HEK293 (cell line): ENCODE data around the gene ADAM19.

Experiments used
- CTCF ChIA-PET: fragments of 350-600 bp; formaldehyde crosslinking; extraction: SDS; loops from one replicate; lab custom pipeline; 2021; ENCODE audit warnings: antibody characterized with exemption; lab: Yijun Ruan, JAX
- POLR2A ChIA-PET: fragments of 300-600 bp; formaldehyde crosslinking; extraction: SDS; loops from one replicate; lab custom pipeline; 2020; ENCODE audit warnings: antibody characterized with exemption, inconsistent platforms; lab: Yijun Ruan, JAX
- H3K27ac ChIP-seq: fragments of 200-500 bp; sonication (Bioruptor generic); 2 replicates; pipeline ENCODE4 v1.5.1; 2014; ENCODE audit warnings: low read depth, low read length, control low read depth, inconsistent platforms; ENCODE audit errors: extremely low read depth
- H3K36me3 ChIP-seq, 2 experiments: fragments of 200-500 bp in 1 of 2; sonication (Bioruptor generic) in 1 of 2; 1 replicate in 1 of 2; 2 replicates in 1 of 2; pipeline ENCODE4 v1.5.1; 2014 to 2017; ENCODE audit warnings: inconsistent platforms in 2 of 2, low read length in 2 of 2; ENCODE audit not compliant: control insufficient read depth in 2 of 2, insufficient read depth in 1 of 2
- H3K4me1 ChIP-seq: fragments of 200-500 bp; sonication (Bioruptor generic); 2 replicates; pipeline ENCODE4 v1.5.1; 2014; ENCODE audit warnings: mild to moderate bottlenecking, low read length, inconsistent platforms; ENCODE audit not compliant: control insufficient read depth, insufficient read depth
- H3K4me3 ChIP-seq: 2 replicates; pipeline ENCODE4 v1.5.1; 2011; ENCODE audit warnings: low read depth, mild to moderate bottlenecking, control low read depth, low read length, moderate library complexity
- H3K9me3 ChIP-seq: fragments of 200-500 bp; sonication (Bioruptor generic); 2 replicates; pipeline ENCODE4 v1.5.1; 2014; ENCODE audit warnings: low read depth, low read length, inconsistent platforms; ENCODE audit not compliant: control insufficient read depth, insufficient read depth
- BCL11B ChIP-seq: fragments of 450-650 bp; formaldehyde crosslinking; IDR thresholded peaks from 2 replicates; pipeline ENCODE4 v1.5.1; 2016; ENCODE audit warnings: low read depth, missing biosample characterization, missing genetic modification characterization
- IKZF3 ChIP-seq: fragments of 450-650 bp; IDR thresholded peaks from 2 replicates; pipeline ENCODE4 v1.5.0; 2018; ENCODE audit warnings: missing biosample characterization, mild to moderate bottlenecking, missing genetic modification characterization, moderate library complexity
- KLF10 ChIP-seq: fragments of 450-650 bp; IDR thresholded peaks from 2 replicates; pipeline ENCODE4 v1.5.1; 2018; ENCODE audit warnings: missing biosample characterization, mild to moderate bottlenecking, missing genetic modification characterization
- RBAK ChIP-seq: fragments of 450-650 bp; formaldehyde crosslinking; IDR thresholded peaks from 2 replicates; pipeline ENCODE4 v1.5.1; 2016; ENCODE audit warnings: missing biosample characterization, missing genetic modification characterization
- SCRT1 ChIP-seq: fragments of 450-650 bp; formaldehyde crosslinking; IDR thresholded peaks from 2 replicates; pipeline ENCODE4 v1.5.1; 2016; ENCODE audit warnings: missing biosample characterization, missing genetic modification characterization, borderline replicate concordance
- SP3 ChIP-seq: fragments of 450-650 bp; formaldehyde crosslinking; IDR thresholded peaks from 2 replicates; pipeline ENCODE4 v1.5.1; 2016; ENCODE audit warnings: missing biosample characterization, missing genetic modification characterization
- YY2 ChIP-seq: fragments of 450-650 bp; formaldehyde crosslinking; IDR thresholded peaks from 2 replicates; pipeline ENCODE4 v1.5.1; 2016; ENCODE audit warnings: missing biosample characterization, missing genetic modification characterization
- ZBTB20 ChIP-seq: fragments of 450-650 bp; formaldehyde crosslinking; IDR thresholded peaks from 2 replicates; pipeline ENCODE4 v1.5.1; 2016; ENCODE audit warnings: missing biosample characterization, missing genetic modification characterization
- ZNF112 ChIP-seq: fragments of 450-650 bp; formaldehyde crosslinking; IDR thresholded peaks from 2 replicates; pipeline ENCODE4 v1.5.0; 2017; ENCODE audit warnings: missing biosample characterization, missing genetic modification characterization
- ZNF16 ChIP-seq: fragments of 450-650 bp; formaldehyde crosslinking; IDR thresholded peaks from 2 replicates; pipeline ENCODE4 v1.5.1; 2016; ENCODE audit warnings: low read depth, missing biosample characterization, missing genetic modification characterization
- ZNF266 ChIP-seq: fragments of 450-650 bp; formaldehyde crosslinking; IDR thresholded peaks from 2 replicates; pipeline ENCODE4 v1.5.1; 2016; ENCODE audit warnings: missing biosample characterization, missing genetic modification characterization, low read depth
- ZNF426 ChIP-seq: fragments of 450-650 bp; formaldehyde crosslinking; IDR thresholded peaks from 2 replicates; pipeline ENCODE4 v1.5.1; 2017; ENCODE audit warnings: missing biosample characterization, missing genetic modification characterization, mild to moderate bottlenecking, inconsistent platforms, moderate library complexity
- ZNF677 ChIP-seq: fragments of 450-650 bp; IDR thresholded peaks from 2 replicates; pipeline ENCODE4 v1.5.0; 2018; ENCODE audit warnings: missing biosample characterization, mild to moderate bottlenecking, missing genetic modification characterization, moderate library complexity
- ZNF701 ChIP-seq: fragments of 450-650 bp; formaldehyde crosslinking; IDR thresholded peaks from 2 replicates; pipeline ENCODE4 v1.5.1; 2016; ENCODE audit warnings: missing biosample characterization, missing genetic modification characterization
- ZSCAN16 ChIP-seq: fragments of 450-650 bp; formaldehyde crosslinking; IDR thresholded peaks from 2 replicates; pipeline ENCODE4 v1.5.1; 2016; ENCODE audit warnings: missing biosample characterization, missing genetic modification characterization
- ZSCAN23 ChIP-seq: fragments of 450-650 bp; formaldehyde crosslinking; IDR thresholded peaks from 2 replicates; pipeline ENCODE4 v1.5.1; 2016; ENCODE audit warnings: missing biosample characterization, missing genetic modification characterization
- ZSCAN30 ChIP-seq: fragments of 450-650 bp; IDR thresholded peaks from 2 replicates; pipeline ENCODE4 v1.5.1; 2018; ENCODE audit warnings: missing biosample characterization, mild to moderate bottlenecking, missing genetic modification characterization, moderate library complexity
- TF ChIP-seq, protein P1 (sequence below): fragments of 450-650 bp; formaldehyde crosslinking; IDR thresholded peaks from 2 replicates; pipeline ENCODE4 v1.5.1; 2016; ENCODE audit warnings: missing biosample characterization, missing genetic modification characterization
- TF ChIP-seq, protein P2 (sequence below): fragments of 450-650 bp; formaldehyde crosslinking; IDR thresholded peaks from 2 replicates; pipeline ENCODE4 v1.5.1; 2017; ENCODE audit warnings: missing biosample characterization, missing genetic modification characterization
- TF ChIP-seq, protein P3 (sequence below): fragments of 450-650 bp; formaldehyde crosslinking; IDR thresholded peaks from 2 replicates; pipeline ENCODE4 v1.5.1; 2016; ENCODE audit warnings: missing biosample characterization, missing genetic modification characterization, borderline replicate concordance
- TF ChIP-seq, protein P4 (sequence below): IDR thresholded peaks from 2 replicates; pipeline ENCODE4 v1.6.1; 2011; ENCODE audit warnings: mild to moderate bottlenecking, low read depth, low read length, borderline replicate concordance
- TF ChIP-seq, protein P5 (sequence below): fragments of 450-650 bp; formaldehyde crosslinking; IDR thresholded peaks from 2 replicates; pipeline ENCODE4 v1.5.1; 2016; ENCODE audit warnings: missing biosample characterization, missing genetic modification characterization
- TF ChIP-seq, protein P6 (sequence below): fragments of 450-650 bp; formaldehyde crosslinking; conservative IDR thresholded peaks from 2 replicates; pipeline ENCODE4 v1.5.1; 2016; ENCODE audit warnings: low read depth, missing biosample characterization, missing genetic modification characterization

The ADAM19 gene

DNA sequence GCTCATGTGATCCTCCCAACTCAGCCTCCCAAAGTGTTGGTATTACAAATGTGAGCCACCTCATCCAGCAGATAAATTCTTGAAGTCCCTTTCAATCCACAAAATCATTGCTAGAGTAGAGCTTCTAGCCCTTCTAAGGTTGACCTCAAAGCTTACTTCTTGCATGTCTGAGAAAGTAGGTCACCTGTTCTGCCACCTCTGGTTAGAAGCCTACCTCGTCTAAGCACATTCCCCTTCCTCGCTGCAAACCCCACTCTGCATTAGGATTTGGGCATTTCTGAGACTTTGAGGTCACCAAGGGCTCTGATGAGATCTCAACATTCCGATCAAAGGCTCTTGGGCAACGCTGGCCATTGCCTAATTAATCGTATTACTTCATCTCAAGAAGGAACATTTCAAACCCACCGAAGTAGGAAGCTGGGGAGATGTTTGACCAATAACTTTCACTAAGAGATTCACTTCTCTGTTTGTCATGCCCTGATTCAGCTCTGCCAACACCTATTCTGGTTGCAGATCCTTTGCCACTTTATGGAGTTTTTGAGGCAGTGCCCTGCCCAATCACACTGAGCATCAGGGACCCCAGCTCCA is 8.6 kb downstream of the ADAM19 start (continued):
- TF ChIP-seq, protein P1, sequence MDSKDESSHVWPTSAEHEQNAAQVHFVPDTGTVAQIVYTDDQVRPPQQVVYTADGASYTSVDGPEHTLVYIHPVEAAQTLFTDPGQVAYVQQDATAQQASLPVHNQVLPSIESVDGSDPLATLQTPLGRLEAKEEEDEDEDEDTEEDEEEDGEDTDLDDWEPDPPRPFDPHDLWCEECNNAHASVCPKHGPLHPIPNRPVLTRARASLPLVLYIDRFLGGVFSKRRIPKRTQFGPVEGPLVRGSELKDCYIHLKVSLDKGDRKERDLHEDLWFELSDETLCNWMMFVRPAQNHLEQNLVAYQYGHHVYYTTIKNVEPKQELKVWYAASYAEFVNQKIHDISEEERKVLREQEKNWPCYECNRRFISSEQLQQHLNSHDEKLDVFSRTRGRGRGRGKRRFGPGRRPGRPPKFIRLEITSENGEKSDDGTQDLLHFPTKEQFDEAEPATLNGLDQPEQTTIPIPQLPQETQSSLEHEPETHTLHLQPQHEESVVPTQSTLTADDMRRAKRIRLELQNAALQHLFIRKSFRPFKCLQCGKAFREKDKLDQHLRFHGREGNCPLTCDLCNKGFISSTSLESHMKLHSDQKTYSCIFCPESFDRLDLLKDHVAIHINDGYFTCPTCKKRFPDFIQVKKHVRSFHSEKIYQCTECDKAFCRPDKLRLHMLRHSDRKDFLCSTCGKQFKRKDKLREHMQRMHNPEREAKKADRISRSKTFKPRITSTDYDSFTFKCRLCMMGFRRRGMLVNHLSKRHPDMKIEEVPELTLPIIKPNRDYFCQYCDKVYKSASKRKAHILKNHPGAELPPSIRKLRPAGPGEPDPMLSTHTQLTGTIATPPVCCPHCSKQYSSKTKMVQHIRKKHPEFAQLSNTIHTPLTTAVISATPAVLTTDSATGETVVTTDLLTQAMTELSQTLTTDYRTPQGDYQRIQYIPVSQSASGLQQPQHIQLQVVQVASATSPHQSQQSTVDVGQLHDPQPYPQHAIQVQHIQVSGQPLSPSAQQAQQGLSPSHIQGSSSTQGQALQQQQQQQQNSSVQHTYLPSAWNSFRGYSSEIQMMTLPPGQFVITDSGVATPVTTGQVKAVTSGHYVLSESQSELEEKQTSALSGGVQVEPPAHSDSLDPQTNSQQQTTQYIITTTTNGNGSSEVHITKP (tag by site-specific recombination) = no peak
- TF ChIP-seq, protein P2, sequence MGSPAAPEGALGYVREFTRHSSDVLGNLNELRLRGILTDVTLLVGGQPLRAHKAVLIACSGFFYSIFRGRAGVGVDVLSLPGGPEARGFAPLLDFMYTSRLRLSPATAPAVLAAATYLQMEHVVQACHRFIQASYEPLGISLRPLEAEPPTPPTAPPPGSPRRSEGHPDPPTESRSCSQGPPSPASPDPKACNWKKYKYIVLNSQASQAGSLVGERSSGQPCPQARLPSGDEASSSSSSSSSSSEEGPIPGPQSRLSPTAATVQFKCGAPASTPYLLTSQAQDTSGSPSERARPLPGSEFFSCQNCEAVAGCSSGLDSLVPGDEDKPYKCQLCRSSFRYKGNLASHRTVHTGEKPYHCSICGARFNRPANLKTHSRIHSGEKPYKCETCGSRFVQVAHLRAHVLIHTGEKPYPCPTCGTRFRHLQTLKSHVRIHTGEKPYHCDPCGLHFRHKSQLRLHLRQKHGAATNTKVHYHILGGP (tag by site-specific recombination) = no peak
- TF ChIP-seq ZNF266 (no peak), ZSCAN16 (tag by site-specific recombination) (no peak), RBAK (tag by site-specific recombination) (no peak), ZNF701 (no peak), ZSCAN23 (tag by site-specific recombination) (no peak)
- TF ChIP-seq, all 188 proteins: peak for 0

DNA sequence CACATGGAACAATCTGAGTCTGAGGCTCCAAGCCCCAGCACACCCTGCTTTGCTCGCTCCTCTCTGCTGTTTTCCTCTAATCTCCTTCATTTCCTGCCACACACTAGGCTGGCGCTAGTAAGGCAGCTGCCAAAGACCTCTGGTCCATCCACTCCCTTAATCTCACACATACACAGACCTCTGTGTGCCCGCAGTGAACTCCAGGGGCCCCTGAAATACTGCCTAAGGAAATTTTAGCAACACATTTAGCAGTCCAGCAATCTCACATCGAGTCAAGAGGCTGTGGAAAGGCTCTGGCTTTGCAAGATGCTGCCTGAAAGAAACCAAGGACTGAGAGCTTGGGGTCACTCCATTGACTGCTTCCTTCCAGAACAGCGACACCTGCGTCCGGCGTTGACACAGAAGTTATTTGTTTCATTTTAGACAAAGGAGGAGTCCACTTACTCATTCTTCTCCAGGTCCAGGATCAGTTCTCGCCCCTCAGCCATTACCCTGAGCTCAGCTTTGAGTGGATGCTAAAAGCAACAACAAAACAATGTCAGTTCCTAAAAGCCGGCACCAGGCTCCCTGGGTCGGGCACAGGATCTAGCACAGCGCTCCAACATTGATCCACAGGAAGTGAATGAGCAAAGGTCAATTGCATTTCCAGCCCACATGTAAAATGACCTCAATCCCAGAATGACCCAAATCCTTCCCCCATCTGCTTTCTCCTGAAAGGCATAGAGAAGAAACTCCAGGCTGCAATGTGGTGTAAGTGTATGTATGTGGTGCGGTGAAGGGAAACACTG is 11.5 kb downstream of the ADAM19 start:
- CTCF ChIA-PET = no interaction called here
- Histone ChIP-seq H3K4me3 (no peak overlapping the region), H3K4me1 (no peaks in the 10 kb centered on the region), H3K36me3 (no peaks in the 10 kb centered on the region), H3K27ac (no peak overlapping the region), H3K9me3 (no peaks in the 10 kb centered on the region)
- POLR2A ChIA-PET = no interaction called here
- TF ChIP-seq ZNF16 (tag by site-specific recombination) (no peak), KLF10 (no peak), ZSCAN30 (tag by site-specific recombination) (no peak), ZBTB20 (tag by site-specific recombination) (no peak), SP3 (tag by site-specific recombination) (no peak), YY2 (no peak), SCRT1 (tag by site-specific recombination) (no peak), ZNF112 (tag by site-specific recombination) (no peak), ZNF677 (tag by site-specific recombination) (no peak), IKZF3 (tag by site-specific recombination) (no peak), BCL11B (tag by site-specific recombination) (no peak), ZNF426 (no peak)
- TF ChIP-seq, protein P3, sequence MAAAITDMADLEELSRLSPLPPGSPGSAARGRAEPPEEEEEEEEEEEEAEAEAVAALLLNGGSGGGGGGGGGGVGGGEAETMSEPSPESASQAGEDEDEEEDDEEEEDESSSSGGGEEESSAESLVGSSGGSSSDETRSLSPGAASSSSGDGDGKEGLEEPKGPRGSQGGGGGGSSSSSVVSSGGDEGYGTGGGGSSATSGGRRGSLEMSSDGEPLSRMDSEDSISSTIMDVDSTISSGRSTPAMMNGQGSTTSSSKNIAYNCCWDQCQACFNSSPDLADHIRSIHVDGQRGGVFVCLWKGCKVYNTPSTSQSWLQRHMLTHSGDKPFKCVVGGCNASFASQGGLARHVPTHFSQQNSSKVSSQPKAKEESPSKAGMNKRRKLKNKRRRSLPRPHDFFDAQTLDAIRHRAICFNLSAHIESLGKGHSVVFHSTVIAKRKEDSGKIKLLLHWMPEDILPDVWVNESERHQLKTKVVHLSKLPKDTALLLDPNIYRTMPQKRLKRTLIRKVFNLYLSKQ (tag by site-specific recombination) = no peak
- TF ChIP-seq, protein P4, sequence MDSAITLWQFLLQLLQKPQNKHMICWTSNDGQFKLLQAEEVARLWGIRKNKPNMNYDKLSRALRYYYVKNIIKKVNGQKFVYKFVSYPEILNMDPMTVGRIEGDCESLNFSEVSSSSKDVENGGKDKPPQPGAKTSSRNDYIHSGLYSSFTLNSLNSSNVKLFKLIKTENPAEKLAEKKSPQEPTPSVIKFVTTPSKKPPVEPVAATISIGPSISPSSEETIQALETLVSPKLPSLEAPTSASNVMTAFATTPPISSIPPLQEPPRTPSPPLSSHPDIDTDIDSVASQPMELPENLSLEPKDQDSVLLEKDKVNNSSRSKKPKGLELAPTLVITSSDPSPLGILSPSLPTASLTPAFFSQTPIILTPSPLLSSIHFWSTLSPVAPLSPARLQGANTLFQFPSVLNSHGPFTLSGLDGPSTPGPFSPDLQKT = no peak
- TF ChIP-seq, protein P5, sequence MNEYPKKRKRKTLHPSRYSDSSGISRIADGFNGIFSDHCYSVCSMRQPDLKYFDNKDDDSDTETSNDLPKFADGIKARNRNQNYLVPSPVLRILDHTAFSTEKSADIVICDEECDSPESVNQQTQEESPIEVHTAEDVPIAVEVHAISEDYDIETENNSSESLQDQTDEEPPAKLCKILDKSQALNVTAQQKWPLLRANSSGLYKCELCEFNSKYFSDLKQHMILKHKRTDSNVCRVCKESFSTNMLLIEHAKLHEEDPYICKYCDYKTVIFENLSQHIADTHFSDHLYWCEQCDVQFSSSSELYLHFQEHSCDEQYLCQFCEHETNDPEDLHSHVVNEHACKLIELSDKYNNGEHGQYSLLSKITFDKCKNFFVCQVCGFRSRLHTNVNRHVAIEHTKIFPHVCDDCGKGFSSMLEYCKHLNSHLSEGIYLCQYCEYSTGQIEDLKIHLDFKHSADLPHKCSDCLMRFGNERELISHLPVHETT = no peak
- TF ChIP-seq, protein P6, sequence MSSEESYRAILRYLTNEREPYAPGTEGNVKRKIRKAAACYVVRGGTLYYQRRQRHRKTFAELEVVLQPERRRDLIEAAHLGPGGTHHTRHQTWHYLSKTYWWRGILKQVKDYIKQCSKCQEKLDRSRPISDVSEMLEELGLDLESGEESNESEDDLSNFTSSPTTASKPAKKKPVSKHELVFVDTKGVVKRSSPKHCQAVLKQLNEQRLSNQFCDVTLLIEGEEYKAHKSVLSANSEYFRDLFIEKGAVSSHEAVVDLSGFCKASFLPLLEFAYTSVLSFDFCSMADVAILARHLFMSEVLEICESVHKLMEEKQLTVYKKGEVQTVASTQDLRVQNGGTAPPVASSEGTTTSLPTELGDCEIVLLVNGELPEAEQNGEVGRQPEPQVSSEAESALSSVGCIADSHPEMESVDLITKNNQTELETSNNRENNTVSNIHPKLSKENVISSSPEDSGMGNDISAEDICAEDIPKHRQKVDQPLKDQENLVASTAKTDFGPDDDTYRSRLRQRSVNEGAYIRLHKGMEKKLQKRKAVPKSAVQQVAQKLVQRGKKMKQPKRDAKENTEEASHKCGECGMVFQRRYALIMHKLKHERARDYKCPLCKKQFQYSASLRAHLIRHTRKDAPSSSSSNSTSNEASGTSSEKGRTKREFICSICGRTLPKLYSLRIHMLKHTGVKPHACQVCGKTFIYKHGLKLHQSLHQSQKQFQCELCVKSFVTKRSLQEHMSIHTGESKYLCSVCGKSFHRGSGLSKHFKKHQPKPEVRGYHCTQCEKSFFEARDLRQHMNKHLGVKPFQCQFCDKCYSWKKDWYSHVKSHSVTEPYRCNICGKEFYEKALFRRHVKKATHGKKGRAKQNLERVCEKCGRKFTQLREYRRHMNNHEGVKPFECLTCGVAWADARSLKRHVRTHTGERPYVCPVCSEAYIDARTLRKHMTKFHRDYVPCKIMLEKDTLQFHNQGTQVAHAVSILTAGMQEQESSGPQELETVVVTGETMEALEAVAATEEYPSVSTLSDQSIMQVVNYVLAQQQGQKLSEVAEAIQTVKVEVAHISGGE = no peak
